ENCODE data around the gene ANAPC1. TPM values are rescaled to one million over a fixed set of nuclear protein-coding genes. Genes with fewer than 3 reads are reported as not detected.
"Not testable (repeated sequence)": the region's sequence is repeated elsewhere in the genome, so short reads cannot be mapped to it uniquely, and the experiment has no call there.

ANAPC1 gene
- total and polyA plus RNA-seq, 9 of the 15 experiments (the other 6 are each of a cell fraction or from before 2014, with no cell fraction given): 14.0 to 126 (median 78.2) TPM

- H3K9ac ChIP-seq (ENCODE audit: insufficient read depth in 1 of 2, low read depth in 2 of 2, low read length in 2 of 2); H4K20me1 ChIP-seq (replicated peaks; ENCODE audit: control insufficient read depth, insufficient read depth, low read length); DNase-seq (ENCODE audit: extremely low read depth in 1 of 4, low spot score in 3 of 4); H3K4me1 ChIP-seq (replicated peaks in 1 of 2; ENCODE audit: control insufficient read depth in 2 of 2, insufficient read depth in 2 of 2, low read length in 2 of 2); H3K9me1 ChIP-seq (ENCODE audit: control insufficient read depth, insufficient read depth, low read length); H3K4me3 ChIP-seq; CTCF ChIA-PET (ENCODE audit: low intra/inter-chr PET ratio); H2AFZ ChIP-seq (ENCODE audit: low read depth, low read length); H3K79me2 ChIP-seq (ENCODE audit: control insufficient read depth, insufficient read depth, low read length); H3K27ac ChIP-seq (ENCODE audit: extremely low read depth, low read depth, low read length); FAIRE-seq; H3K36me3 ChIP-seq (ENCODE audit: control insufficient read depth, insufficient read depth, low read length); H3K27me3 ChIP-seq (ENCODE audit: control insufficient read depth in 2 of 2, insufficient read depth in 2 of 2, low read length in 2 of 2); H3K4me2 ChIP-seq (ENCODE audit: insufficient read depth, low read length); H3K9me3 ChIP-seq (replicated peaks; ENCODE audit: control insufficient read depth, insufficient read depth, low read depth, low read length); intact Hi-C loops (cut with micrococcal nuclease); POLR2A ChIA-PET; BruUV-seq (replicated peaks); in situ Hi-C loops (cut with MboI): not testable (repeated sequence)
- peak; percentile 92 for ATAC-seq
- 71% methylated on average over 3 of the region's 6 CpGs for WGBS (ENCODE audit: insufficient coverage, low coverage, missing lambda C conversion rate)
- TF ChIP-seq CTCF (IDR thresholded peaks at IDR 0.05 in 2 of 3, conservative IDR thresholded peaks at IDR 0.05 in 1 of 3; ENCODE audit: insufficient read depth in 2 of 3, low read depth in 1 of 3, low read length in 3 of 3): peak in 1 of 3 experiments; percentile 38; a peak in 2 of 6 replicates
These were observed 158.3 kb downstream of the ANAPC1 start for GRCh38 chr2:111725742-111726141.

GRCh38 chr2:111719610-111720009 is 164.4 kb downstream of the ANAPC1 start:
- H3K9ac ChIP-seq (ENCODE audit: insufficient read depth in 1 of 2, low read depth in 2 of 2, low read length in 2 of 2); BruUV-seq (replicated peaks); CTCF ChIA-PET (ENCODE audit: low intra/inter-chr PET ratio); DNase-seq (ENCODE audit: extremely low read depth in 1 of 4, low spot score in 3 of 4); intact Hi-C loops (cut with micrococcal nuclease); ATAC-seq; H3K4me2 ChIP-seq (ENCODE audit: insufficient read depth, low read length); H2AFZ ChIP-seq (ENCODE audit: low read depth, low read length); FAIRE-seq; H3K27me3 ChIP-seq (ENCODE audit: control insufficient read depth in 2 of 2, insufficient read depth in 2 of 2, low read length in 2 of 2); H3K4me1 ChIP-seq (replicated peaks in 1 of 2; ENCODE audit: control insufficient read depth in 2 of 2, insufficient read depth in 2 of 2, low read length in 2 of 2); H3K4me3 ChIP-seq; H4K20me1 ChIP-seq (replicated peaks; ENCODE audit: control insufficient read depth, insufficient read depth, low read length); H3K9me1 ChIP-seq (ENCODE audit: control insufficient read depth, insufficient read depth, low read length); H3K79me2 ChIP-seq (ENCODE audit: control insufficient read depth, insufficient read depth, low read length); H3K27ac ChIP-seq (ENCODE audit: extremely low read depth, low read depth, low read length); H3K9me3 ChIP-seq (replicated peaks; ENCODE audit: control insufficient read depth, insufficient read depth, low read depth, low read length); H3K36me3 ChIP-seq (ENCODE audit: control insufficient read depth, insufficient read depth, low read length): not testable (repeated sequence)
- POLR2A ChIA-PET: interaction anchor here (0.7 kb wide), 1 partner anchor 14 kb away, joined by 3 read pairs; no protein-coding TSS in a partner anchor
- WGBS (ENCODE audit: insufficient coverage, low coverage, missing lambda C conversion rate): 17% methylated on average over 4 of the region's 9 CpGs
- in situ Hi-C loops (cut with MboI): loop anchor here (25.0 kb wide), 2 partner anchors 207 to 907 kb away; no protein-coding TSS in a partner anchor

Small RNA genes within 50 kb of the gene (microRNA-seq; reads per million reads assigned to microRNA genes)
- gene MIR4771-2 (ENCODE audit: borderline microRNAs expressed): not detected

Small RNA genes within 50 kb of the gene (small RNA-seq; reads per million reads assigned to genes)
- not detected for gene MIR4771-2
- not detected for gene RN7SL297P

Other genes with a start within 250 kb of the ANAPC1 start
- gene MERTK, start 14.4 kb upstream of the ANAPC1 start, total RNA-seq (2014; rRNA removed): 0.82 and 1.1 TPM in 2 replicates
- 0.73 and 0.83 TPM in 2 replicates for gene MERTK, start 14.4 kb upstream of the ANAPC1 start, total RNA-seq (2014; rRNA removed; fragmentation: Illumina TruSeq; extraction: Trizol)
- 0.62 and 0.68 TPM in 2 replicates for gene MERTK, start 14.4 kb upstream of the ANAPC1 start, total RNA-seq (2015; rRNA removed; fragmentation: Illumina TruSeq; extraction: Trizol)
- 1.1 and 1.4 TPM in 2 replicates for gene MERTK, start 14.4 kb upstream of the ANAPC1 start, total RNA-seq (2021)
- 1.6 and 2.7 TPM in 2 replicates for gene MERTK, start 14.4 kb upstream of the ANAPC1 start, polyA plus RNA-seq (2011; rRNA removed)
- gene MERTK, start 14.4 kb upstream of the ANAPC1 start, polyA plus RNA-seq (2014; fragmentation: Illumina TruSeq; extraction: Trizol): 0.93 and 1.2 TPM in 2 replicates
- under 1 TPM; 0.23 to 0.31 TPM for gene MERTK, start 14.4 kb upstream of the ANAPC1 start, polyA plus RNA-seq (2014; fragmentation: Nextera tagmentation; extraction: Ambion mirVana)
- 0.74 and 1.3 TPM in 2 replicates for gene MERTK, start 14.4 kb upstream of the ANAPC1 start, polyA plus RNA-seq (2014; rRNA removed)
- gene TMEM87B, start 171.1 kb upstream of the ANAPC1 start, total RNA-seq (2014; rRNA removed): 5.7 and 6.8 TPM in 2 replicates
- gene TMEM87B, start 171.1 kb upstream of the ANAPC1 start, total RNA-seq (2014; rRNA removed; fragmentation: Illumina TruSeq; extraction: Trizol): 17.1 and 17.9 TPM in 2 replicates
- 11.5 and 12.3 TPM in 2 replicates for gene TMEM87B, start 171.1 kb upstream of the ANAPC1 start, total RNA-seq (2015; rRNA removed; fragmentation: Illumina TruSeq; extraction: Trizol)
- 11.0 and 11.3 TPM in 2 replicates for gene TMEM87B, start 171.1 kb upstream of the ANAPC1 start, total RNA-seq (2021)
- gene TMEM87B, start 171.1 kb upstream of the ANAPC1 start, polyA plus RNA-seq (2011; rRNA removed): 11.5 and 17.1 TPM in 2 replicates
- 12.6 and 14.4 TPM in 2 replicates for gene TMEM87B, start 171.1 kb upstream of the ANAPC1 start, polyA plus RNA-seq (2014; fragmentation: Illumina TruSeq; extraction: Trizol)
- gene TMEM87B, start 171.1 kb upstream of the ANAPC1 start, polyA plus RNA-seq (2014; fragmentation: Nextera tagmentation; extraction: Ambion mirVana): 1 to 10 TPM; 3.7 to 5.8 TPM
- gene TMEM87B, start 171.1 kb upstream of the ANAPC1 start, polyA plus RNA-seq (2014; rRNA removed): 7.6 and 9.5 TPM in 2 replicates

All from K562 (cell line).